ENCODE data around the gene HPSE2. TPM values are rescaled to one million over a fixed set of nuclear protein-coding genes. Genes with fewer than 3 reads are reported as not detected.

The HPSE2 gene
- total and polyA plus RNA-seq, 2 of the 13 experiments (the other 11 are each of a cell fraction or from before 2014, with no cell fraction given): 0.01 TPM; not detected in 1

DNA sequence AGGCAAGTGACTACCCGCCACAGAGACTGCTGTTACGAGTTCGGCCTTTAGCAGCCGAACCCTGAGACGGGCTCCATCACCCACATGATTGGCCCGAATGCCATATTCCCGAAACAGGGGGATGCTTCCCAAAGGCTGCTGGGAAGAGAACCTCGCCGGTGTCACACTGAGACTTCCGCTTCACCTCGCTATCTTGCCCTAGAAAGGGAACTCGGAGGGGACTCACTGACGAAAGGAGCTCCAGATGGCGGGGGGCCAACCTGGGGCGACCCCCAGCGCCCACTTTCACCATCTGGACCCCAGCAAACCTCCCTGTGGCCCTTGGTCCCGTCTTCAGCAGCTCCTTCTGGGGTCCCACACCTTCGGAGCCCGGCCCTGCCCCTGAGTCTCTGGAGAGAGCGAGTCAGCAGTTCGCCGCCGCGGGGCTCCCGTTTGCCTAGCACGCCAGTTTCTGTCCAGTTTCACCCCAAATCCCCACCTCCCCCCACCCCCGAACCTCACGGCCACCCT lies 789.4 kb downstream of the HPSE2 start:
- POLR2A ChIA-PET: interaction anchor here (1.5 kb wide), 1 partner anchor 15 kb away, joined by 5 read pairs; no protein-coding TSS in a partner anchor
- H3K4me2 ChIP-seq (ENCODE audit: low read depth, low read length): peak overlapping the region; percentile 97
- intact Hi-C loops (cut with micrococcal nuclease; ENCODE audit: unreplicated experiment) (no loop called here), in situ Hi-C loops (cut with HindIII; ENCODE audit: extremely low pct_ligation_motif_present, low pct_unique_long_range_greater_than_20kb) (no loop called here)
- DNase-seq (ENCODE audit: low spot score): no peak
- H3K9ac ChIP-seq (ENCODE audit: insufficient read depth, low read depth, low read length): peak overlapping the region; percentile 87
- H4K20me1 ChIP-seq (ENCODE audit: insufficient read depth, low read length): no peaks in the 10 kb centered on the region
- peaks cover 3 to 31% of the 10 kb centered on the region in 2 experiments for H3K36me3 ChIP-seq (replicated peaks in 1 of 2; ENCODE audit: control insufficient read depth in 1 of 2, insufficient read depth in 2 of 2, low read length in 2 of 2)
- peak overlapping the region; percentile 72 for H3K27ac ChIP-seq (ENCODE audit: extremely low read length, insufficient read depth, low read length)
- no peaks in the 10 kb centered on the region for H3K9me3 ChIP-seq (ENCODE audit: low read length)
- CTCF ChIA-PET (ENCODE audit: low intra/inter-chr PET ratio, low total read pairs): no interaction called here
- no peak for FAIRE-seq
- 8% methylated on average over 16 of the region's 28 CpGs for WGBS (ENCODE audit: low lambda C conversion rate)
- no peaks in the 10 kb centered on the region for H3K27me3 ChIP-seq (ENCODE audit: control insufficient read depth in 1 of 2, insufficient read depth in 2 of 2, low read length in 2 of 2)
- no peak overlapping the region for H2AFZ ChIP-seq (ENCODE audit: low read length)
- peaks cover 24% of the 10 kb centered on the region for H3K4me1 ChIP-seq (ENCODE audit: insufficient read depth, low read length)
- peak; percentile 77 for ATAC-seq
- TSS peak; percentile 71 for BruUV-seq (replicated peaks)
- peak overlapping the region; percentile 80 to 93 (median 86) for H3K4me3 ChIP-seq (replicated peaks in 1 of 3; ENCODE audit: insufficient read depth in 1 of 3, low read depth in 2 of 3, low read length in 3 of 3)
- peaks cover 3% of the 10 kb centered on the region for H3K79me2 ChIP-seq (ENCODE audit: insufficient read depth, low read length)
- TF ChIP-seq ZNF224 (CRISPR knock-in tag; IDR thresholded peaks at IDR 0.05): 0 out of 2 replicates have a peak, but pooled peaks have one; percentile 5
- 0 out of 2 replicates have a peak, but pooled peaks have one; percentile 16 for TF ChIP-seq ZSCAN21 (CRISPR knock-in tag; IDR thresholded peaks at IDR 0.05; ENCODE audit: borderline replicate concordance)
- TF ChIP-seq MZF1 (CRISPR knock-in tag; IDR thresholded peaks at IDR 0.05; ENCODE audit: borderline replicate concordance): no peak
- TF ChIP-seq, protein P1, sequence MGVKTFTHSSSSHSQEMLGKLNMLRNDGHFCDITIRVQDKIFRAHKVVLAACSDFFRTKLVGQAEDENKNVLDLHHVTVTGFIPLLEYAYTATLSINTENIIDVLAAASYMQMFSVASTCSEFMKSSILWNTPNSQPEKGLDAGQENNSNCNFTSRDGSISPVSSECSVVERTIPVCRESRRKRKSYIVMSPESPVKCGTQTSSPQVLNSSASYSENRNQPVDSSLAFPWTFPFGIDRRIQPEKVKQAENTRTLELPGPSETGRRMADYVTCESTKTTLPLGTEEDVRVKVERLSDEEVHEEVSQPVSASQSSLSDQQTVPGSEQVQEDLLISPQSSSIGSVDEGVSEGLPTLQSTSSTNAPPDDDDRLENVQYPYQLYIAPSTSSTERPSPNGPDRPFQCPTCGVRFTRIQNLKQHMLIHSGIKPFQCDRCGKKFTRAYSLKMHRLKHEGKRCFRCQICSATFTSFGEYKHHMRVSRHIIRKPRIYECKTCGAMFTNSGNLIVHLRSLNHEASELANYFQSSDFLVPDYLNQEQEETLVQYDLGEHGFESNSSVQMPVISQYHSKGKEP (CRISPR knock-in tag; IDR thresholded peaks at IDR 0.05): no peak
- TF ChIP-seq ZNF776 (CRISPR knock-in tag; IDR thresholded peaks at IDR 0.05): 0 out of 2 replicates have a peak, but pooled peaks have one; percentile 30
- 0 out of 2 replicates have a peak, but pooled peaks have one; percentile 31 for TF ChIP-seq HNRNPL (IDR thresholded peaks at IDR 0.05; ENCODE audit: low read depth, low read length)
- peak; percentile 34; the same call in 1 of the 2 replicates for TF ChIP-seq SNAI1 (CRISPR knock-in tag; IDR thresholded peaks at IDR 0.05; ENCODE audit: borderline replicate concordance)
- no peak for TF ChIP-seq ZNF552 (CRISPR knock-in tag; IDR thresholded peaks at IDR 0.05; ENCODE audit: borderline replicate concordance)
- no peak for TF ChIP-seq ZEB1 (IDR thresholded peaks at IDR 0.05; ENCODE audit: insufficient replicate concordance, low read depth)
- peak; percentile 74 for TF ChIP-seq ZNF143 (CRISPR knock-in tag; IDR thresholded peaks at IDR 0.05)
- TF ChIP-seq SRSF1 (optimal IDR thresholded peaks at IDR 0.05; ENCODE audit: low read depth, low read length): peak; percentile 8
- TF ChIP-seq, protein P2, sequence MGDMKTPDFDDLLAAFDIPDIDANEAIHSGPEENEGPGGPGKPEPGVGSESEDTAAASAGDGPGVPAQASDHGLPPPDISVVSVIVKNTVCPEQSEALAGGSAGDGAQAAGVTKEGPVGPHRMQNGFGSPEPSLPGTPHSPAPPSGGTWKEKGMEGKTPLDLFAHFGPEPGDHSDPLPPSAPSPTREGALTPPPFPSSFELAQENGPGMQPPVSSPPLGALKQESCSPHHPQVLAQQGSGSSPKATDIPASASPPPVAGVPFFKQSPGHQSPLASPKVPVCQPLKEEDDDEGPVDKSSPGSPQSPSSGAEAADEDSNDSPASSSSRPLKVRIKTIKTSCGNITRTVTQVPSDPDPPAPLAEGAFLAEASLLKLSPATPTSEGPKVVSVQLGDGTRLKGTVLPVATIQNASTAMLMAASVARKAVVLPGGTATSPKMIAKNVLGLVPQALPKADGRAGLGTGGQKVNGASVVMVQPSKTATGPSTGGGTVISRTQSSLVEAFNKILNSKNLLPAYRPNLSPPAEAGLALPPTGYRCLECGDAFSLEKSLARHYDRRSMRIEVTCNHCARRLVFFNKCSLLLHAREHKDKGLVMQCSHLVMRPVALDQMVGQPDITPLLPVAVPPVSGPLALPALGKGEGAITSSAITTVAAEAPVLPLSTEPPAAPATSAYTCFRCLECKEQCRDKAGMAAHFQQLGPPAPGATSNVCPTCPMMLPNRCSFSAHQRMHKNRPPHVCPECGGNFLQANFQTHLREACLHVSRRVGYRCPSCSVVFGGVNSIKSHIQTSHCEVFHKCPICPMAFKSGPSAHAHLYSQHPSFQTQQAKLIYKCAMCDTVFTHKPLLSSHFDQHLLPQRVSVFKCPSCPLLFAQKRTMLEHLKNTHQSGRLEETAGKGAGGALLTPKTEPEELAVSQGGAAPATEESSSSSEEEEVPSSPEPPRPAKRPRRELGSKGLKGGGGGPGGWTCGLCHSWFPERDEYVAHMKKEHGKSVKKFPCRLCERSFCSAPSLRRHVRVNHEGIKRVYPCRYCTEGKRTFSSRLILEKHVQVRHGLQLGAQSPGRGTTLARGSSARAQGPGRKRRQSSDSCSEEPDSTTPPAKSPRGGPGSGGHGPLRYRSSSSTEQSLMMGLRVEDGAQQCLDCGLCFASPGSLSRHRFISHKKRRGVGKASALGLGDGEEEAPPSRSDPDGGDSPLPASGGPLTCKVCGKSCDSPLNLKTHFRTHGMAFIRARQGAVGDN (CRISPR knock-in tag; IDR thresholded peaks at IDR 0.05): peak; percentile 74
- 0 out of 2 replicates have a peak, but pooled peaks have one; percentile 20 for TF ChIP-seq NRL (CRISPR knock-in tag; IDR thresholded peaks at IDR 0.05; ENCODE audit: borderline replicate concordance)
- TF ChIP-seq SMARCC2 (IDR thresholded peaks at IDR 0.05): no peak
- no peak for TF ChIP-seq PHF20 (CRISPR knock-in tag; IDR thresholded peaks at IDR 0.05)
- no peak for TF ChIP-seq ZNF737 (CRISPR knock-in tag; IDR thresholded peaks at IDR 0.05; ENCODE audit: borderline replicate concordance)
- no peak for TF ChIP-seq GABPA (IDR thresholded peaks at IDR 0.05; ENCODE audit: low read depth, low read length)
- TF ChIP-seq GABPA (CRISPR knock-in tag; IDR thresholded peaks at IDR 0.05; ENCODE audit: low read depth): peak; percentile 46; the same call in 1 of the 2 replicates
- no peak for TF ChIP-seq ZNF816 (CRISPR knock-in tag; IDR thresholded peaks at IDR 0.05; ENCODE audit: borderline replicate concordance)
